DND-41 (cell line): ENCODE data around the gene TM4SF4.

Experiments used
- EZH2 ChIP-seq: IDR thresholded peaks from 3 replicates; pipeline ENCODE4 v1.6.1; 2012; ENCODE audit warnings: borderline replicate concordance, low read depth, mild to moderate bottlenecking, moderate library complexity, low read length, inconsistent platforms; ENCODE audit not compliant: severe bottlenecking
- TF ChIP-seq, protein P1 (sequence below): IDR thresholded peaks from 2 replicates; pipeline ENCODE4 v1.5.1; 2012; ENCODE audit warnings: borderline replicate concordance, low read length, moderate library complexity, mild to moderate bottlenecking; ENCODE audit not compliant: poor library complexity, severe bottlenecking; ENCODE audit errors: extremely low read depth

GRCh38 chr3:149496891-149497290, 22.4 kb downstream of the TM4SF4 start:
- TF ChIP-seq EZH2, result no peak
- TF ChIP-seq, protein P1, sequence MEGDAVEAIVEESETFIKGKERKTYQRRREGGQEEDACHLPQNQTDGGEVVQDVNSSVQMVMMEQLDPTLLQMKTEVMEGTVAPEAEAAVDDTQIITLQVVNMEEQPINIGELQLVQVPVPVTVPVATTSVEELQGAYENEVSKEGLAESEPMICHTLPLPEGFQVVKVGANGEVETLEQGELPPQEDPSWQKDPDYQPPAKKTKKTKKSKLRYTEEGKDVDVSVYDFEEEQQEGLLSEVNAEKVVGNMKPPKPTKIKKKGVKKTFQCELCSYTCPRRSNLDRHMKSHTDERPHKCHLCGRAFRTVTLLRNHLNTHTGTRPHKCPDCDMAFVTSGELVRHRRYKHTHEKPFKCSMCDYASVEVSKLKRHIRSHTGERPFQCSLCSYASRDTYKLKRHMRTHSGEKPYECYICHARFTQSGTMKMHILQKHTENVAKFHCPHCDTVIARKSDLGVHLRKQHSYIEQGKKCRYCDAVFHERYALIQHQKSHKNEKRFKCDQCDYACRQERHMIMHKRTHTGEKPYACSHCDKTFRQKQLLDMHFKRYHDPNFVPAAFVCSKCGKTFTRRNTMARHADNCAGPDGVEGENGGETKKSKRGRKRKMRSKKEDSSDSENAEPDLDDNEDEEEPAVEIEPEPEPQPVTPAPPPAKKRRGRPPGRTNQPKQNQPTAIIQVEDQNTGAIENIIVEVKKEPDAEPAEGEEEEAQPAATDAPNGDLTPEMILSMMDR, result no peak
